ENCODE data around the gene TIAM1.
"Not testable (repeated sequence)": the region's sequence is repeated elsewhere in the genome, so short reads cannot be mapped to it uniquely, and the experiment has no call there.

Gene TIAM1

GRCh38 chr21:31248598-31248997 is 95.5 kb downstream of the TIAM1 start:
- DNase-seq: no peak

DNA sequence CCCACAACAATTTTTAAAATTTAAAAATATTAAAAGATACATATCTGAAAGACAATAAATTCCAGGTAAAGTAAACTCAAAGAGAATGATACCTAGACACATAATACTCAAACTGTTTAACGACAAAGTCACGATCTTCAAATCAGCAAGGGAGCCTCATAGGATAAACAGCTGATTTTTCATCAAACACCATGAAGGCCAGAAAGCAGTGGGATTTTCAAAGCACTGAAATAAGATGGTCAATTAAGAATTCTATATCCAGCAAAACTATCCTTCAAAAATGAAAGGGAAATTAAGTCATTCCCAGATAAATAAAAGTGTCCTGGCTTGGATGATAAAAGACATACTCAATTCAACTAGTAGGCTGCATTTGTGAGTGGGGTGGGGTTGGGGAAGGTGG is 100.5 kb downstream of the TIAM1 start:
- DNase-seq: no peak

DNA sequence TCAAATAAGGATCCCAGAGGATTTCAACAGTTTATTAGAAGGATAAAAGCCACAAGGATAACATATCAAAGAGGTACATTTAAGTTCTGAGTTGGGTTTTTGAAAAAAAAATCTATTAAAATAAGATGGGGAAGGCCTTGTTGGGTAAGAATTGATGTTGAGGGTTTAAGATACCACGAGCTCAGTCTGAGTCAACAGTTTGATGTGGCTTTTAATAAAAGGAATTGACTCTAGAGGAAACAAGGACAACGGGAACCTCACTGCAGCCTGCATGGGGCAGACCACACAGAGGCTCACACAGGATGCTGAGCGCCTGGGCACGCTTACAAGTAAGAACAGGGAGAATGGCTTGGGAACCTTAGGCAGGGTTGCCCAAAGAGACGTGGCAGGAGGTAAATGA is 107.5 kb downstream of the TIAM1 start:
- DNase-seq: no peak

GRCh38 chr21:31235671-31236450 is 108.2 kb downstream of the TIAM1 start:
- DNase-seq: no peak

DNA sequence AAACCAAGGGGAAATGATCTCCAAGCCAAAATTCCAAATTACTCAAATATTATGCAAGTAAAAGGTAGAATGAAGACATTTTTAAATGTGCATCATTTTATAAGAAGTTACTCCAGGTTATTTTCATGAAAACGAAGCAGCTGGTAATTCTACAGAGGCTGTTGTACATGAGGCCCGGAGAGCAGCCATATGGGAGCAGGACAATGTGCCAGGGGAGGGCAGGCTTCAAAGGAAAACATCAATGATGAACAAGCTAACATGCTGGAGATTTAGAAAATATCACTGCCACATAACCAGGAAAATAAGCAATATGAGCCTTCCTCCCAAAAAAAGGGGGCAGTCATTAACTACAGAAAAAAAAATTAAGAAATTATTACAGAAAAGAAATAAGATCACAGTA is 109.1 kb downstream of the TIAM1 start:
- no peak for DNase-seq

- DNase-seq: no peak
These were observed 110.3 kb downstream of the TIAM1 start for GRCh38 chr21:31233711-31234110.

GRCh38 chr21:31232344-31232743 is 111.7 kb downstream of the TIAM1 start:
- DNase-seq: no peak

GRCh38 chr21:31230937-31231336 is 113.1 kb downstream of the TIAM1 start:
- no peak for DNase-seq

- DNase-seq: not testable (repeated sequence)
These were observed 115.3 kb downstream of the TIAM1 start for GRCh38 chr21:31228723-31229122.

DNA sequence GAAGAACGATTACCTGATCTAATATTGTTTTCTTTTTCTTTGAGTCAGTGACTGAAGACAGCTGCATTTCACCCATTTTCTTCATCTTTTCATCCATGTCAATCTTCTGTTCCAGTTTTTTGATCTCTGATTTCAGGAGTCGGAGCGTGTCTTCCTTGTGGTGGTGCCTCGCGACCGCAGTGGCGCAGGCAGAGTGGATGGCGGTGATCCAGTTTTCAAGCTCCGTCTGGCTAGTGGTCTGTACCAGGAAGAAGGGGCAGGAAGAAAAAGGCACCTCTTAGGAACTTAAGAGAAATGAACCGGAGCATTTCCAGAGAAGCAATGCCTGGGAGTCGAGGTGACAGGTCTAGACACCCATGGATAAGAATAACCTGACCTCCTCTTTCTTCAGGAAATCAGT is 118.3 kb downstream of the TIAM1 start:
- no peak for DNase-seq

GRCh38 chr21:31222142-31222541 is 121.9 kb downstream of the TIAM1 start:
- no peak for DNase-seq

GRCh38 chr21:31221043-31221442 is 123.0 kb downstream of the TIAM1 start:
- no peak for DNase-seq

GRCh38 chr21:31220575-31220974 is 123.5 kb downstream of the TIAM1 start:
- DNase-seq: no peak

- DNase-seq: no peak
These were observed 125.0 kb downstream of the TIAM1 start for GRCh38 chr21:31218830-31219608.

- no peak for DNase-seq
These were observed 127.9 kb downstream of the TIAM1 start for GRCh38 chr21:31216206-31216605.

DNA sequence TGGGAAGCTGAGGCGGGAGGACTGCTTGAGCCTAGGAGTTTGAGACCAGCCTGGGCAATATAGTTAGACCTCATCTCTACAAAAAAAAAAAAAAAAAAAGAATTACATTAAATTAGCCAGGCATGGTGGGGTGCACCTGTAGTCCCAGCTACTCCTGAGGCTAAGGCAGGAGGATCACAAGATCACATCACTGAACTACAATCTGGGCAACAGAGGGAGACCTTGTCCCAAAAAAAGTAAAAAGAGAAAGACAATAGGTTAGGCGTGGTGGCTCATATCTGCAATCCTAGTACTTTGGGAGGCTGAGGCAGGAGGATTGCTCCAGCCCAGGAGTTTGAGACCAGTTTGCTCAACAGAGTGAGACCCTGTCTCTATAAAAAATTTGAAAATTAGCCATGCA is 130.3 kb downstream of the TIAM1 start:
- DNase-seq: no peak

DNA sequence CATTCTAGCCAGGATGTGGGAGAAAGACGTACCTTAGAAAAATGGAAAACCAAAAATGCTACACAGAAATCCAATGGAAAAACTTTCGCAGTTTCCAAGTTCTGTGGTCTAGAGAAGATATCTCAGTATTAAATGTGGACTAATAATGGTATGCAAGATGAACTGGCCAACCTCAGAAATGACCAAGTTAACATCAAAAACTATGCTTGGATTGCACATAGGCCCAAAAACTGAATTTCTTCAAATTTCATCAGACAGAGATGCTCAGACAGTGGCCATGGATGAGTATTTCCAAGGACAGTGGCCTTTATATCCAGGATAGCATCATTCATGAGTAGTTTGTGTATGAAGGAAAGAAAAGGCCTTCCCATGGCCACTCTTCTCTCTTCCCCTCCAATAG is 132.2 kb downstream of the TIAM1 start:
- DNase-seq: no peak

DNA sequence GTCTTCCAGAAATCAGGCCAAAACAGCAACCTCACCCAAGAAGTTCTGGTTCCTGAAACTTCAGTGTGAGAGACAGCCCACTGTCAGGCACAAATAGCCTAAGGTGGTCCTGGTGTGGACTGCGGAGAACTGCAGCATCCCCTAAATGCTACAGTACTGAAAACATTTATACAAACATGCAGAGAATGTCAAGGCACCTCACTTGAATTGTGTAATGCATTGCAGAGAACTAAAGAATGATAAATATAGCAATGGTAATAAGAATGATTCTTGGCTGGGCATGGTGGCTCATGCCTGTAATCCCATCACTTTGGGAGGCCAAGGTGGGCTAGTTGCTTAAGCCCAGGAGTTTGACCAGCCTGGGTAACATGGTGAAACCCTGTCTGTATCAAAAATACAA is 138.6 kb downstream of the TIAM1 start:
- DNase-seq: no peak

DNA sequence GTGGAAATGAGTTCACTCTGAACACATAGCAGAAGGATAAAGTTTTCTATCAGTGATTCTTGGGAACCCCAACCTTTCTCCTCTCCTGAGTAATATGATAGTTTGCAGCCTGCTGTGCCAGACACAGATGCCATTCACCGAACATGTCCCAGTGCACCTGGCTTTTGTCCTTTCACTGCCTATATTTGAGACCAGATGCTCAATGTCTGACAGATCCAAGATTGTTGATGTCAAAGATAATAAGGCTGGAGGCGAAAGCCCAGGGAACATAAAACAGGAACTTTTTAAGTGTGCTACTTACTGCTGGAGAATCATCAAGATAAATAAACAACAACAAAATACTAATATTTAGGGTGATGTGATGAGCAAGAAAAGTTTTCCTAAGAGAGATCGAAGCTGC is 139.3 kb downstream of the TIAM1 start:
- DNase-seq: no peak

DNA sequence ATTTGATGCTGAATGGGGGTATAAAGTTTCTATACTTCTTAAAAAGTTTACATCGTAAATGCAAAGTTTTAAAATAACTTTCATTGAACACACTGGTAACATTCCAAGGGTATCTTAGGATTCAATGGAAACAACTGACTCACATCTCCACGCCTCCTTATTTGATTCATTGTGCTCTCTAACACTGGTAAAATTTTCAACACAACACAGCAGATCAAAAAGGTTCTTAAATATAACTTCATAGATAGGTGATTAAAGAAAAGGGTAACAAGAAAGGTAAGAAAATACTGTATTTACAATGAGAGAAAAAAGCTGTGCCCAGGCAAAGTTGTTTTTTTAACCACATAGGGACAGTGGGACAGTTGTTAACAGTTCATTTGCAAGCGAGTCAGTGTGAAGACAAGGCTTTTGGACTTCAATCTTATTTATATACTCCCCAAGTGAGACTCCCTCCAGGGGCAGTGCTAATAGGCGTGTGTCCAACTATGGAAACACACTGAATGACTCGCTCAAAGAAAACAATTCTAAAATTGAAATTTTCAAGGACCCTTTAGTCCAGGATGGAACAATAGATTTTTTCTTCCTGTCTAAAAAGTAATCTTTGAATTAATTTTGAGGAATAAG is 140.5 kb downstream of the TIAM1 start:
- no peak for DNase-seq

GRCh38 chr21:31201548-31201947 is 142.5 kb downstream of the TIAM1 start:
- DNase-seq: no peak

- DNase-seq: no peak
These were observed 142.9 kb downstream of the TIAM1 start for GRCh38 chr21:31201144-31201543.

DNA sequence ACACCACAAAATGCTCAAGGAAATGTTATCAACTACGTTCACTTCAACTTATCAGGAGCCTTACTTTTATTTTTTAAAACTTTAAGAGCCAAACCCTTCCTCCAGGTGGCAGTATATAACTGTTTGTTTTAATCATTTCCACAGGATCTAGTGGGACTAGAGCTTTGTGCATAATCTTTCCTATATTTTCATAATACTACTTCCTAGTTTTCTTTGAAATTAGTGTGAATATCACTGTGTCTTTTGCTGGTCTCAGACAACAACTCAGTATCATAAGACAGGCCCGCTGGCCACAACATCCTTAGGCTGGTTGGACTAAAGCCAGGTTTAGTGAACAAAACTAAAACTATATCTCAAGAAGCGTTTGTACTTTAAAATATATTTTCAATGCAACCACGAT is 145.5 kb downstream of the TIAM1 start:
- DNase-seq: no peak

DNA sequence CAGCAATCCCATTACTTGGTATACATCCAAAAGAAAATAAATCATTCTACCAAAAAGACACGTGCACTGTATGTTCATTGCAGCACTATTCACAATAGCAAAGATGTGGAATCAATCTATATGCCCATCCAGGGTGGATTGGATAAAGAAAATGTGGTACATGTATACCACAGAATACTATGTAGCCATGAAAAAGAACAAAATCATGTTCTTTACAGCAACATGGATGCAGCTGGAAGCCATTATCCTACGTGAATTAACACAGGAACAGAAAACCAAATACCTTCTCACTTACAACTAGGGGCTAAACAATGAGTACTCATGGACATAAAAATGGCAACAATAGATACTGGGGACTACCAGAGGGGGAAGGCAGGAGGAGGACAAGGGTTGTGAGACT is 147.3 kb downstream of the TIAM1 start:
- DNase-seq: no peak

Data from activated gamma-delta T cell (primary cell).